Glutamatergic neuron (in vitro differentiated cells): ENCODE data around the gene TBL1XR1. TPM values are rescaled to one million over a fixed set of nuclear protein-coding genes. Genes with fewer than 3 reads are reported as not detected.

Source experiments
- DNase-seq: peaks from one replicate; pipeline ENCODE4 v3.0.0; 2022
- H3K27ac Mint-ChIP-seq: one replicate; pipeline ENCODE4 v1.8.0; 2020; ENCODE audit warnings: mild to moderate bottlenecking, mixed read lengths, inconsistent platforms; ENCODE audit not compliant: unreplicated experiment
- H3K27me3 Mint-ChIP-seq: one replicate; pipeline ENCODE4 v1.8.0; 2020; ENCODE audit warnings: mild to moderate bottlenecking, moderate library complexity, mixed read lengths, inconsistent platforms; ENCODE audit not compliant: unreplicated experiment
- H3K36me3 Mint-ChIP-seq: one replicate; pipeline ENCODE4 v1.8.0; 2020; ENCODE audit warnings: mild to moderate bottlenecking, mixed read lengths, inconsistent platforms; ENCODE audit not compliant: unreplicated experiment
- H3K4me1 Mint-ChIP-seq: one replicate; pipeline ENCODE4 v1.8.0; 2020; ENCODE audit warnings: mild to moderate bottlenecking, low read depth, mixed read lengths, inconsistent platforms; ENCODE audit not compliant: unreplicated experiment
- H3K4me3 Mint-ChIP-seq: one replicate; pipeline ENCODE4 v1.8.0; 2020; ENCODE audit warnings: mild to moderate bottlenecking, mixed read lengths, inconsistent platforms; ENCODE audit not compliant: unreplicated experiment
- H3K9me3 Mint-ChIP-seq: one replicate; pipeline ENCODE4 v1.8.0; 2020; ENCODE audit warnings: mild to moderate bottlenecking, moderate library complexity, mixed read lengths, inconsistent platforms; ENCODE audit not compliant: unreplicated experiment
- total RNA-seq: library from RNA; stranded (reverse); fragmentation: NEBNext Ultra II Directional; extraction: Animal tissue kit (Norgen Biotek cat#: 25700); gene quantifications from one replicate; pipeline ENCODE4 v1.2.1, GENCODE V29; 2021; ENCODE audit not compliant: unreplicated experiment
- TF ChIP-seq, protein P1 (sequence below): fragments of 200-600 bp; sonication (generic); IDR thresholded peaks from one replicate; pipeline ENCODE4 v1.5.0; 2021; ENCODE audit not compliant: partially characterized antibody, unreplicated experiment

Gene TBL1XR1
- total RNA-seq, 1 donor from 2014 or later: 101 TPM

DNA sequence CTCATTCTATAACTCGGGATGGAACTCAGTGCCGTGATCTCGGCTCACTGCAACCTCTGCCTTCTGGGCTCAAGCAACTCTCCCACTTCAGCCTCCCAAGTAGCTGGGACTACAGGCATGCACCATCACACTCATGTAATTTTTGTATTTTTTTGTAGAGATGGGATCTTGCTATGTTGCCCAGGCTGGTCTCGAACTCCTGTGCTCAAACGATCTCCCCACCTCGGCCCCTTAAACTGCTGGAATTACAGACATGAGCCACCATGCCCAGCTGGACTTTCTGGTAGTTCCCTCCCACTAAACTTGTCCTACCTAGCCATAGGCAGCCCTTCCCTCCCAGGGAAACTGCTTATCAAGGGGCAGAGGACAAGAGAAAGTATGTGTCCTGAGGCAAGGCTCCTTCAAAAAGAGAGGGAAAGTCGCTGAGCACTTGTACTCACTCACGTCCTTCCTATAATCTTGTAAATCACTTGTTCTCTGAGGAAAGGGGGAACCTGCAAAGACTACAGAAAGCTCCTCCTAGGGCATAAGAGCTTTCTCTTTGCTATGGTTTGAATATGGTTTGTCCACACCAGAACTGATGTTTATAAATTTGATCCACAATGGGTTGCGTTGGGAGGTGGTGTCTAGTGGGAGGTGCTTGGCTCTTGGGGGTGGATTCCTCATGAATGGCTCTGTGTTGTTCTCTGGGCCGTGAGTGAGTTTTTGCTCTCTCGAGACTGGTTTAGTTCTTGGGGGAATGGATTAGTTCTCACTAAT, 13.6 kb upstream of the TBL1XR1 start:
- no peaks in the 10 kb centered on the region for H3K36me3 Mint-ChIP-seq
- no peak overlapping the region for H3K27ac Mint-ChIP-seq
- H3K4me1 Mint-ChIP-seq: no peaks in the 10 kb centered on the region
- TF ChIP-seq, protein P1, sequence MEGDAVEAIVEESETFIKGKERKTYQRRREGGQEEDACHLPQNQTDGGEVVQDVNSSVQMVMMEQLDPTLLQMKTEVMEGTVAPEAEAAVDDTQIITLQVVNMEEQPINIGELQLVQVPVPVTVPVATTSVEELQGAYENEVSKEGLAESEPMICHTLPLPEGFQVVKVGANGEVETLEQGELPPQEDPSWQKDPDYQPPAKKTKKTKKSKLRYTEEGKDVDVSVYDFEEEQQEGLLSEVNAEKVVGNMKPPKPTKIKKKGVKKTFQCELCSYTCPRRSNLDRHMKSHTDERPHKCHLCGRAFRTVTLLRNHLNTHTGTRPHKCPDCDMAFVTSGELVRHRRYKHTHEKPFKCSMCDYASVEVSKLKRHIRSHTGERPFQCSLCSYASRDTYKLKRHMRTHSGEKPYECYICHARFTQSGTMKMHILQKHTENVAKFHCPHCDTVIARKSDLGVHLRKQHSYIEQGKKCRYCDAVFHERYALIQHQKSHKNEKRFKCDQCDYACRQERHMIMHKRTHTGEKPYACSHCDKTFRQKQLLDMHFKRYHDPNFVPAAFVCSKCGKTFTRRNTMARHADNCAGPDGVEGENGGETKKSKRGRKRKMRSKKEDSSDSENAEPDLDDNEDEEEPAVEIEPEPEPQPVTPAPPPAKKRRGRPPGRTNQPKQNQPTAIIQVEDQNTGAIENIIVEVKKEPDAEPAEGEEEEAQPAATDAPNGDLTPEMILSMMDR: no peak
- no peak overlapping the region for H3K4me3 Mint-ChIP-seq
- H3K9me3 Mint-ChIP-seq: peaks cover under 1% of the 10 kb centered on the region
- DNase-seq: no peak
- H3K27me3 Mint-ChIP-seq: no peaks in the 10 kb centered on the region

DNA sequence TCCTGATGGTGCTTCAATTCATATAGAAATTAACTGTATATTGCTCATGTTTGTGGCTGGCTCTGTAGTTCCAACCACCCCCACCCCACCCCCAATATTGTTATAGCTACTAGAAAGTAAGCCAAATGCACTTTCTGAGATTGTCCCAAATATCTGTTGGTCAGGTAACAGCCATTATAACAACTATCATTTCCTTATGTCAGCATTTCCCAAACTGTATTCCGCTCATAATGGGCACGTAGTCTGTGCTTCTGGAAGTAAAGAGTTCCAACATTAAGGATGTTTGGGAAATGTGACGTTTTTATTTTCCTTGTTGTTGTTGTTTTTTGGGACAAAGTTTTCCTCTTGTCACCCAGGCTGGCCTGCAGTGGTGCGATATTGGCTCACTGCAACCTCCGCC, 12.2 kb upstream of the TBL1XR1 start:
- TF ChIP-seq, protein P1: no peak
- Mint-ChIP-seq H3K9me3 (peaks cover 2% of the 10 kb centered on the region), H3K27ac (no peak overlapping the region), H3K36me3 (no peaks in the 10 kb centered on the region), H3K4me3 (no peak overlapping the region), H3K27me3 (no peaks in the 10 kb centered on the region), H3K4me1 (no peaks in the 10 kb centered on the region)
- DNase-seq: no peak

DNA sequence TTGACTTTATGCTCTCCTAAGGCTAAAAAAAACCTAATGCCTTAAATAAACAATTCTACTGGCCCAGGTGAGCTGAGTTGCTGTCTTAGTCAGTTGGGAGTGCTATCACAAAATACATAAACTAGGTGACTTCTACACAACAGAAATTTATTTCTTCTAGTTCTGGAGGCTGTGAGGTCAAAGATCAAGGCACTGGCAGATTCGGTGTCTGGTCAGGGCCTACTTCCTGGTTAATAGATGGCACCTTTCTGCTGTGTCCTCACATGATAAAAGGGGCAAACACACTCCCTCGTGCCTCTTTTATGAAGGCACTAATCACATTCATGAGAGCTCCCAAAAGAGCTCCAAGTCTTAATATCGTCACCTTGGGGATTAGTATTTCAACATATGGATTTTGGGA, 11.5 kb upstream of the TBL1XR1 start:
- Mint-ChIP-seq H3K4me1 (no peaks in the 10 kb centered on the region), H3K27ac (no peak overlapping the region), H3K4me3 (no peak overlapping the region), H3K9me3 (peaks cover 2% of the 10 kb centered on the region), H3K36me3 (no peaks in the 10 kb centered on the region), H3K27me3 (no peaks in the 10 kb centered on the region)
- TF ChIP-seq, protein P1: no peak
- no peak for DNase-seq

DNA sequence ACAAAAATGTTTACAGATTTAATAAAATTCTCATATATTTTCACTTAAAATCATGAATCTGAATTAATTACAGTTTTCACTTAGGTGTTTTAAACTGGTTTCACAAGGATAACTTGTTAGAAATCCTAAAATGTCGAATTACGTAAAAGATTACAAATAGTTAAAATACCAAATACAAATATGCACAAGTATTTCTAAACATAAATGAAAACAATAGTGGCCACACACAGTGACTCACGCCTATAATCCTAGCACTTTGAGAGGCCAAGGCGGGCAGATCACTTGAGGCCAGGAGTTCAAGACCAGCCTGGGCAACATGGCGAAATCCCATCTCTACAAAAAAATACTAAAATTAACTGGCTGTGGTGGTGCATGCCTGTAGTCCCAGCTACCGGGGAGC, 10.9 kb upstream of the TBL1XR1 start:
- H3K27me3 Mint-ChIP-seq: no peaks in the 10 kb centered on the region
- no peak for DNase-seq
- no peaks in the 10 kb centered on the region for H3K4me1 Mint-ChIP-seq
- TF ChIP-seq, protein P1: no peak
- no peak overlapping the region for H3K4me3 Mint-ChIP-seq
- peaks cover 2% of the 10 kb centered on the region for H3K9me3 Mint-ChIP-seq
- H3K27ac Mint-ChIP-seq: no peak overlapping the region
- no peaks in the 10 kb centered on the region for H3K36me3 Mint-ChIP-seq

DNA sequence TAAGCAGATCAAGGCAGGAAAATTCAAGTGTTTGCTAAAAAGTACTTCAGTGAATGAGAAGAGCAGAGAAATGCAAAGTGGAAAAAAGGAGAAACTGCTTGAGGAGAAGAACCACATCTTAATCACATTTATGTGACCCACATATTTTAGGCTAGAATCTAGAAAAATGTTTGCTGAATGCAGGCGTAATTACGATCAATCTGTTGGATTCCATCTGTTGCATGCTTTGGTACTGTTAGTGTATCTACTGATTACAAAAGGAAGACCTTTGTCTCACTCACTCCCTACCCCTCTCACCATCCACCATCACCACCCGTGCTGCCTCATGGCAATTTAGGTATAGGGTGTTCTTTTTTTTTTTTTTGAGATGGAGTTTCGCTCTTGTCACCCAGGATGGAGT, 9.7 kb upstream of the TBL1XR1 start:
- TF ChIP-seq, protein P1: no peak
- DNase-seq: no peak
- Mint-ChIP-seq H3K4me1 (no peaks in the 10 kb centered on the region), H3K4me3 (no peak overlapping the region), H3K27ac (no peak overlapping the region), H3K9me3 (peaks cover 2% of the 10 kb centered on the region), H3K36me3 (no peaks in the 10 kb centered on the region), H3K27me3 (no peaks in the 10 kb centered on the region)
